Esophagus (tissue), 2 donors: Measurements from ENCODE around the gene MVD. TPM values are rescaled to one million over a fixed set of nuclear protein-coding genes. Genes with fewer than 3 reads are reported as not detected.

Experiments
- H3K27ac ChIP-seq, 2 donors: one replicate each; pipeline ENCODE4 v1.5.1; 2013; ENCODE audit warnings: low read depth in 2 of 2, mild to moderate bottlenecking in 2 of 2, inconsistent platforms in 1 of 2, low read length in 1 of 2, moderate library complexity in 1 of 2
- H3K27me3 ChIP-seq, 2 donors: one replicate each; pipeline ENCODE4 v1.6.1; 2013; ENCODE audit warnings: low read length in 2 of 2, control low read depth in 1 of 2, mild to moderate bottlenecking in 1 of 2; ENCODE audit not compliant: insufficient read depth in 2 of 2, control insufficient read depth in 1 of 2
- H3K36me3 ChIP-seq, 2 donors: one replicate each; pipeline ENCODE4 v1.6.1; 2013; ENCODE audit warnings: low read length in 1 of 2; ENCODE audit not compliant: control insufficient read depth in 2 of 2, insufficient read depth in 2 of 2
- H3K4me1 ChIP-seq, 2 donors: one replicate each; pipeline ENCODE4 v1.6.1; 2013; ENCODE audit warnings: low read length in 1 of 2; ENCODE audit not compliant: control insufficient read depth in 2 of 2, insufficient read depth in 2 of 2
- H3K4me3 ChIP-seq, 2 donors: one replicate each; pipeline ENCODE4 v1.5.1; 2013; ENCODE audit warnings: low read length in 2 of 2, mild to moderate bottlenecking in 2 of 2, low read depth in 1 of 2, moderate library complexity in 1 of 2
- H3K9me3 ChIP-seq, 2 donors: one replicate each; pipeline ENCODE4 v1.6.1; 2013; ENCODE audit warnings: mild to moderate bottlenecking in 2 of 2, low read depth in 1 of 2, low read length in 1 of 2, moderate library complexity in 1 of 2; ENCODE audit not compliant: control insufficient read depth in 2 of 2, insufficient read depth in 1 of 2
- WGBS, 2 donors: extraction: QIAGEN DNeasy Blood & Tissue Kit; methylation state at CpG; one replicate each; pipeline ENCODE4 v1.1.7; 2013; 5-methylcytosine and 5-hydroxymethylcytosine counted together
- polyA plus RNA-seq, 2 donors: library from polyadenylated mRNA; stranded (reverse); fragments of 200-250 nt; gene quantifications; one replicate each; pipeline ENCODE4 v1.2.3, GENCODE V29; 2013
- donor health status: healthy with polysubstance abuse.
- donor health status: Bipolar disorder and iron deficiency.

Gene MVD
- polyA plus RNA-seq, 2 donors: 92.5 to 149 TPM

GRCh38 chr16:88619859-88620815 is 42.8 kb downstream of the MVD start:
- Histone ChIP-seq H3K9me3 (peaks cover 0 to 2% of the 10 kb centered on the region in 2 donors), H3K4me1 (peaks cover 0 to 5% of the 10 kb centered on the region in 2 donors), H3K27ac (peak overlapping the region in 1 of 2 donors; percentile 65), H3K27me3 (no peaks in the 10 kb centered on the region), H3K4me3 (no peak overlapping the region), H3K36me3 (peaks cover 22 to 50% of the 10 kb centered on the region in 2 donors)
- 82 to 84% methylated on average over 14 of the region's 14 CpGs for WGBS, 2 donors

GRCh38 chr16:88618956-88619667 is 43.8 kb downstream of the MVD start:
- Histone ChIP-seq H3K4me3 (no peak overlapping the region), H3K27me3 (no peaks in the 10 kb centered on the region), H3K36me3 (peaks cover 22 to 46% of the 10 kb centered on the region in 2 donors), H3K9me3 (peaks cover 0 to 2% of the 10 kb centered on the region in 2 donors), H3K4me1 (peaks cover 0 to 5% of the 10 kb centered on the region in 2 donors), H3K27ac (peak overlapping the region in 1 of 2 donors; percentile 65)
- WGBS, 2 donors: 93 to 94% methylated on average over 19 of the region's 19 CpGs

GRCh38 chr16:88618182-88618955 is 44.5 kb downstream of the MVD start:
- Histone ChIP-seq H3K4me1 (peaks cover 0 to 5% of the 10 kb centered on the region in 2 donors), H3K36me3 (peaks cover 17 to 40% of the 10 kb centered on the region in 2 donors)
- WGBS, 2 donors: 73 to 85% methylated on average over 20 of the region's 20 CpGs

GRCh38 chr16:88617268-88618031 is 45.4 kb downstream of the MVD start:
- H3K27me3 ChIP-seq: no peaks in the 10 kb centered on the region
- no peak overlapping the region for H3K4me3 ChIP-seq
- WGBS, 2 donors: 85 to 91% methylated on average over 20 of the region's 20 CpGs
- peaks cover 0 to 5% of the 10 kb centered on the region in 2 donors for H3K4me1 ChIP-seq
- H3K36me3 ChIP-seq: peaks cover 10 to 31% of the 10 kb centered on the region in 2 donors
- no peak overlapping the region for H3K27ac ChIP-seq
- H3K9me3 ChIP-seq: no peaks in the 10 kb centered on the region

More at GRCh38 chr16:88618182-88618955, 44.5 kb downstream of the MVD start:
- Histone ChIP-seq H3K27ac (no peak overlapping the region), H3K27me3 (no peaks in the 10 kb centered on the region), H3K4me3 (no peak overlapping the region), H3K9me3 (peaks cover 0 to 2% of the 10 kb centered on the region in 2 donors)

GRCh38 chr16:88616736-88617135 is 46.2 kb downstream of the MVD start:
- Histone ChIP-seq H3K27me3 (no peaks in the 10 kb centered on the region), H3K36me3 (peaks cover 10 to 30% of the 10 kb centered on the region in 2 donors), H3K27ac (no peak overlapping the region), H3K9me3 (no peaks in the 10 kb centered on the region), H3K4me3 (no peak overlapping the region), H3K4me1 (peaks cover 0 to 5% of the 10 kb centered on the region in 2 donors)
- WGBS, 2 donors: 76 to 87% methylated on average over 12 of the region's 12 CpGs

- WGBS, 2 donors: 35 to 51% methylated on average over 13 of the region's 13 CpGs
Observed at GRCh38 chr16:88616320-88616719, 46.6 kb downstream of the MVD start.

GRCh38 chr16:88614818-88615580 is 47.9 kb downstream of the MVD start:
- H3K27ac ChIP-seq: no peak overlapping the region
- 84 to 91% methylated on average over 19 of the region's 19 CpGs for WGBS, 2 donors
- peaks cover 0 to 5% of the 10 kb centered on the region in 2 donors for H3K4me1 ChIP-seq
- no peaks in the 10 kb centered on the region for H3K27me3 ChIP-seq
- H3K4me3 ChIP-seq: no peak overlapping the region
- peaks cover 21 to 44% of the 10 kb centered on the region in 2 donors for H3K36me3 ChIP-seq
- no peaks in the 10 kb centered on the region for H3K9me3 ChIP-seq

More at GRCh38 chr16:88616320-88616719, 46.6 kb downstream of the MVD start:
- Histone ChIP-seq H3K4me3 (no peak overlapping the region), H3K36me3 (peaks cover 13 to 34% of the 10 kb centered on the region in 2 donors), H3K4me1 (peaks cover 0 to 5% of the 10 kb centered on the region in 2 donors), H3K9me3 (no peaks in the 10 kb centered on the region), H3K27me3 (no peaks in the 10 kb centered on the region), H3K27ac (peak overlapping the region in 1 of 2 donors; percentile 11)
